OCI-LY7 (cell line): Measurements from ENCODE around the gene CD300A. TPM values are rescaled to one million over a fixed set of nuclear protein-coding genes. Genes with fewer than 3 reads are reported as not detected.

Experiments used
- BruUV-seq: library from RNA; stranded (reverse); fragments of 400-500 nt; replicated peaks from 2 replicates; lab custom pipeline; 2021; lab: Mats Ljungman, UMichigan
- CTCF ChIA-PET: fragments of 300-600 bp; sonication (Branson Sonifier 250); formaldehyde crosslinking; loops from one replicate; lab custom pipeline; 2022; ENCODE audit warnings: antibody characterized with exemption; ENCODE audit not compliant: unreplicated experiment; lab: Charles Lee
- POLR2A ChIA-PET: fragments of 300-600 bp; sonication (Branson Sonifier 250); formaldehyde crosslinking; loops from one replicate; lab custom pipeline; 2022; ENCODE audit warnings: antibody characterized with exemption; lab: Charles Lee
- DNase-seq: peaks from one replicate; pipeline ENCODE4 v3.0.0-alpha.2; 2015; ENCODE audit warnings: low spot score
- H2AFZ ChIP-seq: fragments of 200-600 bp; sonication (generic), shearing (Covaris generic); 2 replicates; pipeline ENCODE4 v1.6.1; 2014; ENCODE audit warnings: mild to moderate bottlenecking, antibody characterized with exemption, low read length, moderate library complexity
- H3K27ac ChIP-seq: fragments of 200-600 bp; sonication (generic); 2 replicates; pipeline ENCODE4 v1.5.1; 2014; ENCODE audit warnings: mixed run types, low read depth, mild to moderate bottlenecking, moderate library complexity, low read length, inconsistent platforms; ENCODE audit not compliant: poor library complexity, severe bottlenecking
- H3K36me3 ChIP-seq: fragments of 200-600 bp; sonication (generic); 2 replicates; pipeline ENCODE4 v1.6.1; 2014; ENCODE audit warnings: mild to moderate bottlenecking, antibody characterized with exemption, low read length, moderate library complexity, mixed read lengths; ENCODE audit not compliant: insufficient read depth
- H3K4me1 ChIP-seq: fragments of 200-600 bp; sonication (generic); 2 replicates; pipeline ENCODE4 v1.5.1; 2014; ENCODE audit warnings: mild to moderate bottlenecking, low read length; ENCODE audit not compliant: insufficient read depth, poor library complexity, severe bottlenecking
- H3K4me2 ChIP-seq: fragments of 200-600 bp; sonication (generic); 2 replicates; pipeline ENCODE4 v1.6.1; 2014; ENCODE audit warnings: mild to moderate bottlenecking, low read length
- H3K4me3 ChIP-seq: fragments of 200-600 bp; sonication (generic); 2 replicates; pipeline ENCODE4 v1.5.1; 2014; ENCODE audit warnings: mild to moderate bottlenecking, low read depth, low read length; ENCODE audit not compliant: poor library complexity, severe bottlenecking
- H3K79me2 ChIP-seq: fragments of 200-600 bp; sonication (generic); 2 replicates; pipeline ENCODE4 v1.6.1; 2016; ENCODE audit warnings: low read depth, mild to moderate bottlenecking, low read length, moderate library complexity, mixed read lengths; ENCODE audit not compliant: insufficient read depth
- H3K9me2 ChIP-seq: fragments of 200-600 bp; sonication (generic); 2 replicates; pipeline ENCODE4 v1.6.1; 2016; ENCODE audit warnings: mild to moderate bottlenecking, low read length, mixed read lengths; ENCODE audit not compliant: insufficient read depth
- H3K9me3 ChIP-seq: fragments of 200-600 bp; sonication (generic); 2 replicates; pipeline ENCODE4 v1.6.1; 2014; ENCODE audit warnings: mild to moderate bottlenecking, mixed run types, low read length, mixed read lengths
- H4K20me1 ChIP-seq: fragments of 200-600 bp; sonication (generic); 2 replicates; pipeline ENCODE4 v1.6.1; 2014; ENCODE audit warnings: mild to moderate bottlenecking, antibody characterized with exemption, low read length, moderate library complexity, mixed read lengths; ENCODE audit not compliant: insufficient read depth
- EZH2phosphoT487 ChIP-seq: fragments of 200-600 bp; sonication (generic); IDR thresholded peaks from 2 replicates; pipeline ENCODE4 v1.6.1; 2018; ENCODE audit warnings: low read depth, borderline replicate concordance, mild to moderate bottlenecking, mixed run types, antibody characterized with exemption, low read length, moderate library complexity, mixed read lengths
- intact Hi-C: fragments of 100-400 bp; cut with micrococcal nuclease; formaldehyde crosslinking; loops from one replicate; pipeline ENCODE4 v1.10.0; 2022; ENCODE audit not compliant: unreplicated experiment
- total RNA-seq, 2 experiments: library from RNA; depleted of rRNA in 1 of 2; stranded (reverse); fragments of >200 nt in 1 of 2; shearing (Covaris generic) in 1 of 2; gene quantifications; 2 replicates each; pipeline ENCODE4 v1.2.3, GENCODE V29; 2014 to 2022
- TF ChIP-seq, protein P1 (sequence below): fragments of 200-600 bp; sonication (generic); conservative IDR thresholded peaks from 2 replicates; pipeline ENCODE4 v1.5.1; 2014; ENCODE audit warnings: mild to moderate bottlenecking, antibody characterized with exemption, low read length, moderate library complexity, mixed read lengths

CD300A gene
- total RNA-seq, 2 experiments from 2014 or later, result 3.5 to 6.7 TPM

DNA sequence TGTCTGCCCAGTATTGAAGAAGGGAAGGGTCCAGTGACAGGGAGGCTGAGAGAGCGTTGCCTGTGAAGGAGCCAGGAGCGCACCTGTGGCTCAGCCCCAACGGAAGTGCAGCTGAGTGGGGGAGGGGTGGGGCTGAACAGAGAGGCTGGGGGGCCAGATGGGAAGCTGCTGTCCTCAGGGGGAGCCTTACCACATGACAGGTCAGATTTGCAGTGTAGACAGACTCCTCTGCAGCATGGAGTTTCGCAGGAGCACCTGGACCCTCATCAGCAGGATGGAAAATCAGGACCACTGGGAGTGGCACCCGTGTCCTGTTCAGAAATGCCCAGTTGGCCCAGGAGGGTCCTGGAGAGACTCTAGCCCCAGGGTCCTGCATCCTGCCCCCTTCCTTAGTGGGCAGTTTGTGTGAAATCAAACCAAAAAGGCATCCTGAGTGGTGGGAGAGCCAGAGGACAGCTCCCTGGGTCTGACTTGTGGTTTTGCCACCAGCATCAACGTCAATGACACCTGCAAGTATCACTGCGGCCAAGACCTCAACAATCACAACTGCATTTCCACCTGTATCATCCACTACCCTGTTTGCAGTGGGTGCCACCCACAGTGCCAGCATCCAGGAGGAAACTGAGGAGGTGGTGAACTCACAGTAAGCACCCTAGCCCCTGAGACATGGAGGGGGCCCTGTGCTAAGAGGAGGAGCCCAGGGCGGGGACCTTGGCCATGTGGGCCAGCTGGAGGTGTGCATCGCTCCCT, 7.8 kb downstream of the CD300A start:
- H3K4me3 ChIP-seq, result peak overlapping the region; percentile 42
- peak overlapping the region; percentile 73 for H3K4me2 ChIP-seq
- H3K9me3 ChIP-seq, result peaks cover 17% of the 10 kb centered on the region
- H4K20me1 ChIP-seq, result no peaks in the 10 kb centered on the region
- H3K36me3 ChIP-seq, result peaks cover 22% of the 10 kb centered on the region
- TF ChIP-seq, protein P1, sequence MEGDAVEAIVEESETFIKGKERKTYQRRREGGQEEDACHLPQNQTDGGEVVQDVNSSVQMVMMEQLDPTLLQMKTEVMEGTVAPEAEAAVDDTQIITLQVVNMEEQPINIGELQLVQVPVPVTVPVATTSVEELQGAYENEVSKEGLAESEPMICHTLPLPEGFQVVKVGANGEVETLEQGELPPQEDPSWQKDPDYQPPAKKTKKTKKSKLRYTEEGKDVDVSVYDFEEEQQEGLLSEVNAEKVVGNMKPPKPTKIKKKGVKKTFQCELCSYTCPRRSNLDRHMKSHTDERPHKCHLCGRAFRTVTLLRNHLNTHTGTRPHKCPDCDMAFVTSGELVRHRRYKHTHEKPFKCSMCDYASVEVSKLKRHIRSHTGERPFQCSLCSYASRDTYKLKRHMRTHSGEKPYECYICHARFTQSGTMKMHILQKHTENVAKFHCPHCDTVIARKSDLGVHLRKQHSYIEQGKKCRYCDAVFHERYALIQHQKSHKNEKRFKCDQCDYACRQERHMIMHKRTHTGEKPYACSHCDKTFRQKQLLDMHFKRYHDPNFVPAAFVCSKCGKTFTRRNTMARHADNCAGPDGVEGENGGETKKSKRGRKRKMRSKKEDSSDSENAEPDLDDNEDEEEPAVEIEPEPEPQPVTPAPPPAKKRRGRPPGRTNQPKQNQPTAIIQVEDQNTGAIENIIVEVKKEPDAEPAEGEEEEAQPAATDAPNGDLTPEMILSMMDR, result no peak
- TF ChIP-seq EZH2phosphoT487, result no peak
- DNase-seq, result peak; percentile 94
- no TSS peak for BruUV-seq
- H3K79me2 ChIP-seq, result no peaks in the 10 kb centered on the region; the same call in 1 of the 2 replicates
- H3K4me1 ChIP-seq, result peaks cover 64% of the 10 kb centered on the region
- POLR2A ChIA-PET, result interaction anchor here (1.5 kb wide), 1 partner anchor 20 kb away, joined by 3 read pairs; no protein-coding TSS in a partner anchor
- no peaks in the 10 kb centered on the region for H3K9me2 ChIP-seq
- intact Hi-C loops, result no loop called here
- peak overlapping the region; percentile 79 for H3K27ac ChIP-seq
- peak overlapping the region; percentile 32; the same call in 1 of the 2 replicates for H2AFZ ChIP-seq
- CTCF ChIA-PET, result interaction anchor here (0.7 kb wide), 1 partner anchor 17 kb away, joined by 3 read pairs; no protein-coding TSS in a partner anchor

DNA sequence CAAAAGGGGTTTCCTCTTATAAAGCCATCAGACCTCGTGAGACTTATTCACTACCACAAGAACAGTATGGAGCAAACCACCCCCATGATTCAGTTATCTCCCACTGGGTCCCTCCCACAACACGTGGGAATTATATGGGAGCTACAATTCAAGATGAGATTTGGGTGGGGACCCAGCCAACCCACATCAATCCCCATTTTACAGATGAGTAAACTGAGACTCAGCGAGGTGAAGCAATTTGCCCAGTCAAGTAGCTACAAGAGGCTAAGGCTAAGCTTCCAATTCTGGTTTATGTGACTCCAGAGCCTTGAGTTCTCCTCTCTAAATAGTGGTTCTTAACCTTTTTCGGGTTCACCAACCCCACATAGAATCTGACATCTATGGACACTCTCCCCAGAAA, 8.8 kb downstream of the CD300A start:
- intact Hi-C loops, result no loop called here
- H4K20me1 ChIP-seq, result no peaks in the 10 kb centered on the region
- H3K4me2 ChIP-seq, result no peak overlapping the region
- no peaks in the 10 kb centered on the region for H3K79me2 ChIP-seq
- peaks cover 60% of the 10 kb centered on the region for H3K4me1 ChIP-seq
- no TSS peak for BruUV-seq
- peaks cover 17% of the 10 kb centered on the region for H3K9me3 ChIP-seq
- TF ChIP-seq EZH2phosphoT487, result no peak
- TF ChIP-seq, protein P1, result no peak
- H3K4me3 ChIP-seq, result no peak overlapping the region
- CTCF ChIA-PET, result no interaction called here
- H3K27ac ChIP-seq, result peak overlapping the region; percentile 79
- H3K9me2 ChIP-seq, result no peaks in the 10 kb centered on the region
- no peak for DNase-seq
- POLR2A ChIA-PET, result no interaction called here
- peaks cover 22% of the 10 kb centered on the region for H3K36me3 ChIP-seq
- no peak overlapping the region for H2AFZ ChIP-seq

DNA sequence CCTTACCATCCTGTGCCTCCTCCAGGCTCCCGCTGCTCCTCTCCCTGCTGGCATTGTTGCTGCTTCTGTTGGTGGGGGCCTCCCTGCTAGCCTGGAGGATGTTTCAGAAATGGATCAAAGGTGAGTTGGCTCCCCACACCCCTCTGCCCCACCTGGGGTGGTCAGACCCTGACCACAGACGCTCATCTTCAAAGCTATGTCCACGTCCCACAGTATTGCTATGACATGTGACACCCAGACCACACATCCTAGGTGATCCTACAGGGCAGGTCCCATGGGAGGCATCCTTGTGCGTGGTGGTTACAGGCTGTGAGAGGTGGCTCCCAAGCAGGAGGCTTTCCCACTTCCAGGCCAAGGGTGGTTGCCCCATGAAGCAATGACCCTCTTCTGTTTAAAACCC, 11.0 kb downstream of the CD300A start:
- no TSS peak for BruUV-seq
- Histone ChIP-seq H3K9me3 (peaks cover 17% of the 10 kb centered on the region), H3K4me3 (no peak overlapping the region), H3K27ac (no peak overlapping the region), H3K9me2 (no peaks in the 10 kb centered on the region), H3K4me2 (no peak overlapping the region), H4K20me1 (no peaks in the 10 kb centered on the region), H3K36me3 (peaks cover 22% of the 10 kb centered on the region), H3K79me2 (no peaks in the 10 kb centered on the region), H3K4me1 (peaks cover 45% of the 10 kb centered on the region), H2AFZ (no peak overlapping the region)
- TF ChIP-seq EZH2phosphoT487, result no peak
- TF ChIP-seq, protein P1, result no peak
- intact Hi-C loops, result no loop called here
- POLR2A ChIA-PET, result interaction anchor here (0.6 to 1.2 kb wide), 2 partner anchors 98 to 452 kb away, joined by 3 to 4 read pairs; no protein-coding TSS in a partner anchor
- CTCF ChIA-PET, result no interaction called here
- no peak for DNase-seq
